ENCODE results near the gene CNTNAP2.
A peak's percentile ranks its signal among the peaks of the same experiment; 100 is the strongest.

The CNTNAP2 gene

DNA sequence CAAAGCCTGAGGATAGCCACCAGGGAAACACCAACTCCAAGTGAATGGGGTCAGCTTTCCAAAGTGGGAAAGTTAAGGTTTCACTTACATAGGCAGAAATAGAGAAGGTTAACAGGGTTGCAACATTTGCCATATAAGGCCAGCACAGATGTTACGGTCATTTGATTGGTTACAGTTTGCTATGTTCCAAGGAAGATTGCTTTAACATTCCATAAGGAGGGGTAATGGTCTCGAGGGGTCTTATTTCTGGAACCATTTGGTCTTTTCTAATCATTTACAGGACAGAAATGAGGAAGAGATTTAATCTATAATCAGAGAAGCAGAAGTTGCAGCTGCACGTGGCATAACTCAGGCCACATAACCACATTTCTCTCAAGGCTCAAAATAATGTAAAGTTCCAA is 1794.6 kb downstream of the CNTNAP2 start:
- peak; percentile 2 for DNase-seq

DNA sequence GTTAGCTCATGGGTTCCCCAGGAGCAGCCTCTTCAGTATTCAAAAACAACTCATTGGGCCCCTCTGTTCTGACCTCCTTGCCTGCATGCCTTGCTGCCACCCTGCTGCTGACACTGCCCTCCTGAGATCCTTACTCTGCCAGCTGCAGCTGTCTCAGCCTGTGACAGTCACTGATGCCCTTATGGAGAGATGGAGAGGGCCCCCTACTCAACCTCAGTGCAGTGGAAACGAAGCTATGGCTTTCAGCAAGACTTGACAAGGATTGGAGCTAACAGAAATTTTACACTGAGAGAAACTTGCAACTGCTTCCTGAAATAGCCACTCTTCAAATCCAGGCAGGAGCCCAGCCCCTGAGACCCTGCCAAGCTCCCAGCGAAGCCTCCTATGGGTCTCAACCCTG is 1795.7 kb downstream of the CNTNAP2 start:
- DNase-seq = no peak

DNA sequence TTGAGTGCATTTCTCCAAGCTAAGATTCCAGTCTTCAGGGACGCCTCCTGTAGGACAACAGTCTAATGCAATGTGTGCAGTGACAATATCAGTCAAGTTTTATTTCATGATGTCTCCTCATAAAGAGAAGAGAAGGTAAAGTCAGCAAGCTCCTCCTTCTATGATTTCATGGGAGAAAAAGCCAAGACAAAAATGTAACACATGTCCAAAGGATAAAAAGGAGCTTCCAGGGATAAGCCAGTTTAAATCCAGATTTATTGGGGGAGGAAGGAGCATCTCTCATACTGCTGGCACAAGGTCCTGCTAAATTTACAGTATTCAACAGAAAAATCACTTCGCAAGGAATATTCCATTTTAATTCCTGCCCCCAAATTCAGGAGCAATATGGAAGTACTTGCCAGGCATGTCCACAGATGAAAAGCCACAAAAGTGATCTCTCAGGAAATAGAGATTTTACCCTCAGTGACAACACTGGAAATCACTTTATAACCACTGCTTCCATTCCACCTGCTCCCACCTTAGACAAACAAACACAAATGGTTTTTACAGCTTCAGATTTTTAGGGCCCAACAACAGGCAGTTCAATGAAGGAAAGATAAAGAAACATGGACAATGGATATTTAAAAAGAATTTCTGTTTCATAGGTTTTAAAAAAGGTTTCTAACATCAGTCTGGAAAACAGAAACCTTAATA is 1796.5 kb downstream of the CNTNAP2 start:
- no peak for DNase-seq

DNA sequence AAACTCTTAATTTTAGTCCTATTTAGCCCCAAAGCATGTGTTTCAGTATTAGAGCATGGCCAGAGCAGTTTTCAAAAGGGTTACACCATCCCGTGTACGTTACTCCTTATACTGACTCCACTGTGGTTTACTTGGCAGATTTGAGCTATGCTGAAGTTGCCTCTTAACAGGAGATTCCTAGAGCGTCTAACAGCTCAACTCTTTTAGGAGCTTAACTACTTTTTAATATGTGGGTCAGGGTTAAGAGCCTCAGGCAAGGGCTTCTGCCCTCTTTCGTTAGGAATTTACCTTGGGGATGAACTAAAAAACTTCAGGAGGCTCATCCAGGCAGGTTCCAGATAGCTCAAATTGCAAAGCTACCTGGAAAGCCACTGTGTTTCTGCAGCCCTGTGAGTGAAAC is 1799.2 kb downstream of the CNTNAP2 start:
- no peak for DNase-seq

DNA sequence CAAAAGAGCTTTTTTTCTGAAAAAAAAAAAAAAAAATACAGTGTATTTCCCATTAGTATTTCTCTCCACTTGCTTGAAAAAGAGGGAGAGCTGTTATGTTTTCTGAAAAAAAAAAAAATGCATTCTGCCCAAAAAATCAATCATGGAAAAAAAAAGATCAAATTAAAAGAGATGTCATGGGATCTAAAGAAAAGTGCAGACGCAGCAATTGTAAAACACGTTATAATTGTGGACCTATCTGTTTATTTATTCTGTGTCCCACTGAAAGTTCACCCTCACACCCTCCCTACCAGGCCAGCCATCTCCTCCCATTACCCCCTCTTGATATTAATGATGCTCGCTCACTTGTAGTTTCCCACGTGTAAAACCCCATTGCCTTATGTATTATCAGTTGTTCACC is 1800.0 kb downstream of the CNTNAP2 start:
- DNase-seq = no peak

DNA sequence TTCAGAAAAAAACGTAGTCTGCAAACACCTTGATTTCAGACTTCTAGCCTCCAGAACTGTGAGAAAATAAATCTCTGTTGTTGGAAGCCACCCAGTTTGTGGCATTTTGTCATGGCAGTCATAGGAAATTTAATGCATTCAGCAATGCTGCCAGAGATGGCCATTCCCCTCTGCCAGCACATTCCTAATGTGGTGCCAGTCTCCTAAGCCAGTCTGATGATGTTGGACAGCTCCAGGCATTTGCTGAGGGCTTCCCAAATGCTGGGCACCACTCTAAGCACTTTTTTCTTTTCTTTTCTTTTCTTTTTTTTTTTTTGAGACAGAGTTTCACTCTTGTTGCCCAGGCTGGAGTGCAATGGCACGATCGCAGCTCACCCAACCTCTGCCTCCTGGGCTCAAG is 1807.2 kb downstream of the CNTNAP2 start:
- no peak for DNase-seq

DNA sequence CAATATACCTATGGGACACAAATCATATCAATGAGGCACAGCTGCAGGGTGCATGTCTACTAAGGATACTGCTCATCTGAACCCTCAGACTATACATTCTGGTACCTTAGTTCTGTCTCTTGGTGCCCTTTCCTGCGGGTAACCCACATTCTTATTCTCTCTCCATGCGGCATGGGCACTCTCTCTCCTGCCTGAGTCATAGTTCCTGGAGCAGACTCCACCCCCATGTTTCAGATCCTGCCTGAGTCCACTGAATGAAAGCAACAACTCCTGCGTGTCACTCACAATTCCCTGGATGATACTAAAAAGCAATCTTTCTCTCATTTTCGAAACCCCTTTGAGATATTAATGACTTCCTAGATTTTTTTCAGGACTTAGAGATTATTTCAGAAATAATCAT is 1820.8 kb downstream of the CNTNAP2 start:
- no peak for DNase-seq

DNA sequence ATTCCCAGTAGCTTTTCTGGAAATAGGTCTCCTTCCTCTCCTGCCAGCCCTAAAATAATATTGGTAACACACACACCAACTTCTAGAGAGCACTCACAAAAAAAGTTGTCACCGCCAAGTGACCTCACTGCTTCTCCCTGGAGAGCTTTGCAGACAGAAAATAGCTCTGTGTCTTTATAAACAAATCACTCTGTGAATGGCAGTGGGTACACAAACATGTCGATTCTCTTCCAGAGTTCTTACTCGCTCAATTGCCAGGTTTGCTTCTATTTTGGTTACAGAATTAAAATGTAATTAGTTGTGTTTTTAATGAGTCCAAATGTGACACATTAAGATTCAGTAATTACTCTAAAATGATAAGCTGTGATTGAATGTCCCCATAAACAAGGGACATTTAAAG is 1824.8 kb downstream of the CNTNAP2 start:
- no peak for DNase-seq

DNA sequence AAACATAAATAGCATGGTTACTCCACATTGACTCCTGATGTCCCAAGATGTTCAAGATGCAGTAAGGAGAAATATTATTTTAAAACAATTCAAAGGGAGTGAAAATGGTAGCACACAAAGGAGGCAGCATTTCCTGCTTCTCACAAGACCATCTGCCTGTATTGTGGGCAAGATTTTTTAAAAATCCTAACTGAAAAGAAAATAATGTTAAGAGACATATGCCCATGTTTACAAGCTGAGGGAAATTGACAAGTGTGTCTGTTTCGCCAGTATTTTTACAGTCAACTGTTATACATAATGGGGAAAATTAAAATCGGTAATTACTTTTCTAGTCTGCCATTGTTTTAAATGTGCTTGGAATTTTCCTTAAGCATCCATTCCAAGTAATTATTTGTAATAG is 1827.7 kb downstream of the CNTNAP2 start:
- no peak for DNase-seq

DNA sequence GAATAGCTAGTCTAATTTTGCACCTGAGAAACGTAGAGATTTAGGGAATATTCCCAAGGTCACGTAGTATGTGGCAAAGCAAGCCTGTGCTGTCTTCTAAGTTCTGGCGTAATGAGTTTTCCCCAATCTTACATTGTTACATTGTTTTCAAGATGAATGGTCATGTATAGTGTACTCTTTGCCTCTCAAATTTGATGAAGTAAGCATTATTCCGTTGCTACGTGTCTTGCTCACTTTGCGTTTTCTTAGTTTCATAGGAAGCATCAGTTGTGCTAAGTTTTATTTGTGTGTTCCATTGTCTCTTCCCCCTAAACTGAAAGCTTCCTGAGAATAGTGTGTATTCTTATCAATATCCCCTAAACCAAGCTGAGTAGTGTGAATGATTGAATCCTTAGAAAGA is 1836.3 kb downstream of the CNTNAP2 start:
- no peak for DNase-seq

DNA sequence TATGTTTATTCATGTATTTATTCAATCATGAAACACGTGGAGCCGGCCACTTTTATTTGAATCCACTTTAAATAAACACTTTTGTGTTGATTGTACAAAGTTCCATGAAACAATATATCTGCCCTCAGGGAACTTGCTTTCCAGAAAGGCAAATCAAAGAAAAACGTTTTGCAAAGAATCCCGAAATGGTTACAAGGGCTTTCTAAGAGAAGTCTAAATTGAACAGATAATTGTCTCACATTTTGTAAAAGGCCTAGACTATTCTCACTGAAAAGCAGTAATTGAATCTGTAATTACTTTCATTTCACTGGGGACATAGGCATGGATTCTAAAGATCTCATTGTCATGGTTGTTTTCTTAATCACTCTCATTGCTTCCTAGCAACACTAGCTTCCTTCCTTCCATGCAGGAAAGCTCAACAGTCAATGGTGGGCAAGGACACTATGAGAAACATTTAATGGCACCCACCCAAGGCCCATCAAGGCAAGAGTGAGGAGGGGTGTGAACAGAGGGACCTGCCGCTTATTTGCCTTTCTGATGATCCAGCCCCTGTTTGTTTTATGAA is 1851.5 kb downstream of the CNTNAP2 start:
- DNase-seq = no peak

DNA sequence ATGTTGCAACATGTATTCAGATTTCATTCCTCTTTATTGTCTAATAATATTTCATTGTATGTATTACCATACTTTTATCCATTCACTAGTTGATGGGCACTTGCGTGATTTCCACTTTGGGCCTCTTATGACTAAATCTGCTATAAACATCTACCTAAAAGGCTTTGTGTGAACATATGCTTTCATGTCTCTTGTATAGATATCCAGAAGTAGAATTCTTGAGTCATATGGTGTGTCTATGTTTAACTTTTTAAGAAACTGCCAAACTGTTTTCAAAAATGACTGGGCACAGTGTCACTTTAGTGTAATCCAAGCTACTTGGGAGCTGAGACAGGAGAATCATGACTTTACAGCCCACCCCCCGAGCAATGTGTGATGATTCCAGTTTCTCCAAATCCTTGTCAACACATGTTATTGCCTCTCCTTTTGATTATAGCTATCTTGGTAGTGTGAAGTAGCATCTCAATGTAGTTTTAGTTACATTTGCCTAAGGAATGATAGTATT is 1855.1 kb downstream of the CNTNAP2 start:
- DNase-seq = no peak

DNA sequence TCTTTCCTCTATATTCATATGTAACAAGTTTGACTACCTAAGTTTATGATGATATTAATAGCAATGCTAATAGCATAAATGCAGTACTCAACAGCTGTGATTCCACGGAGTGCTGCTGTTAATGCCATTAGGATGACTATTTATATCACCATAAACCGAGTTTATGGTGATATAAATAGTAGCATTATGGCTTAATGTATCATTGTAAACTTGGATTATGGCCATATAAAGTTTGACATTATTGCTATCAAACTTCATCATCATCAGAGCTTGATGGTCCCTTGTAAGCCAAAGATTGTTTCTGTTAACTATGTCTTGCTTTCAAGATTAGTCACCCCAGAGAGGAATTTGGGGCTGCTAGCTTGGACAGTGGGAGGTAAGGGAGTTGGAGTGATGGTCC is 1861.6 kb downstream of the CNTNAP2 start:
- DNase-seq = no peak

DNA sequence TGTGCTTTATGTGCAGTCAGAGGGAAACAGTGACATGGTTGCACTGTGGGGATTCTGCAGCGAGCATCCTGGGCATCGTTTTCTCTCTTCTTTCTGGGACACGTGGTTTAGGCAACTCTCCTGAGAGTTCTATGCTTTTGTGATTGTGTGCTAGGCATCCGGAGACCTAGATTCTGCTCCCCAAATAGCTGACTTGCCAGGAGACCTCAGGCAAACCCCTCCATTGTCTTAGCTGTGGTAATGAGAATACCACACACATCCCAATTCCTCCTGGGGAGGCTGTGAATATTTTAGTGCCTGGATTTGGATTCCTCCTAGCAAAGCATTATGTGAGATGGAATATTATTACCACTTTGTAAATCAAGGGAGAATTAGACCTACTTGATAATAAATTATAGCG is 1862.0 kb downstream of the CNTNAP2 start:
- no peak for DNase-seq

DNA sequence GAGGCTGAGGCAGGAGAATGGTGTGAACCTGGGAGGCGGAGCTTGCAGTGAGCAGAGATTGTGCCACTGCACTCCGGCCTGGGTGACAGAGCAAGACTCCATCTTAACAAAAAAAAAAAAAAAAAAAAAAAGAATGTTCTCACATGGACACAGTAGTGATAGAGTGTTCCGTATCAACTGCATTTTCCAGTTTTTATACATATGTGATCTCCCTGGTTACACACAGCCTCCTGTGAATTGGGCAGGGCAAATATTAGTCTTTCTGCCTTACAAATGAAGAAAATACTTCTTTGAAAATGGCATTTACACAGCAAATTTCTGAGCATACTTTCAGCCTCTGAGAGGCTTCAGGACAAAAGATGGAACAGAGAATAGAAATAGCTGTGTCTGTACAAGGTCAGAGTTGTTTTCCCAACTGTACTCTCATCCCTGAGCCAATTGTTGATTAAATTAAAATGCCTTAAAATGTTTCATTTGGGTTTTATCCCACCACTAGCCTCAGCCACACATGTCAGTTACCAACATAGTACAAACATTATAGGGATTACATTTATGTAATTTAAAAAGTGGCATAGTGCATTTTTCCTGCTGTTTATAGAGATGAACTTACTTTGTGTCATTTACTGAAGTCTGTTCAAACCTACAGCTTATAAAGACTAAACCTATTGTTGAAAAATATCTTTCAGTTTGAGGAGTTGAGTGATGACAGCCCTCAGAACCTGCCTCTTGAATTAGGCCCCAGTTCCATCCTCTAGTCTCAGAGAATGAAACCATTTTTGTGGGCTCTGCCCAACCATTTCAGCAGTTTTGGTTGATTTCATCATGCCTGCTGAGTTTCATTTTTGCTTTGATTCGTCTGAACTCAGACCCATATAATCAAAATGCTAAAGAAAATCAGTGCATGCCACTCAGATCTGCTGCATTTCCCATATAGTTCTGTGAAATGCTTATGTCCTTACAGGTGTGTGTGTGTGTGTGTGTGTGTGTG is 1864.5 kb downstream of the CNTNAP2 start:
- DNase-seq = peak; percentile 9

DNA sequence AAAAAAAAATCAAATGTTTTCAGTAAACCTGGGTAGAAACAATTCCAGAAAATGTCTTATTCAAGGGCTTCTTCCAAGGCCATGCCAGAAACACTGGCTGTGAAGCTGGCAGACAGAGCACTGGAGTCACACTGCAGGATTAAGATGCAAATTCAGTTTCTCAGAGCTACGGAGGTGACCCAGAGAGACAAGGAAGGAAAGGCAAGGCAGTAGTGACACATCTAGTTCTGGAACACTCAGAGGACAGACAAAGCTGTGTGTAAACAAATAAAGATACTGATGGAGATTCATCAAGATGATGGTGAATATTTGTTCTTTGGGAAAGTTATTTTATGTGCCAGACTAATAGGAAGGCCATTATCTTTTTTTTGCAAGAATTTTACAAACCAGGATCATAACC is 1865.7 kb downstream of the CNTNAP2 start:
- no peak for DNase-seq

DNA sequence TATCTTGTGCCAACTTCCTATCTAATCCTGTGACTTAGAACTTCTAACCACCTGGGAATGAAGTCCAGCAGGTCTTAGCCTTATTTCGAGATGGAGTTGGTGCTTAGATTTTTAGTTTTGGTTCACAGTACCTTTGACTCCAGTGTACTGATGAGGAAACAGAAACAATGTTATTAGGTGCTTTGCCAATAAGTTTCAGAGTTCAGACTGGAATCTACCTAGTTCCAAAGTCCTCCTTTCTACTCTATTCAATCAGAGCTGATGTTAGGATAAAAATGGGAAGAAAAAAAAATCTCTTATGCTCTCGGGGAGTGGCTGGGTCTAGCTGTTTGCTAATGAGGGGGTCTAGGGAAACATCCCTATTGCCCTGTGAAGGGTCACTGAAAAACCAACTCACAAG is 1867.7 kb downstream of the CNTNAP2 start:
- no peak for DNase-seq

DNA sequence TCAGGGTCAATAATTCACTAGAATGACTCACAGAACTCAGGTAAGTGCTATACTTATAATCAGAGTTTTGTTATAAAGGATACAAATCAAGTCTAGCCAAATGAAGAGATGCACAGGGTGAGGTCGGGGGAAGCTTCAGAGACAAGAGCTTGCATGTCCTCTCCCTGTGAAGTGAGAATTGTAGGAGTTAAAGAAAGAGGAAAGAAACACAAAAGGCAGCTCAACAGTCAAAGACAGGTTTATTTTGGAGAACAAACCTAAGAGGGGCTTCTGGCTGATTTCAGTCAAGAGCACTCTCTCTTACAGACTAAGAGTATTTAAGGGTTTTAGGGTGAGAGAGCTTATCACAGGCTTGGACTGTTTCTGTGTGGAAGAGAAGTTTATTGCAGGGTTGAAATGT is 1873.5 kb downstream of the CNTNAP2 start:
- no peak for DNase-seq

DNA sequence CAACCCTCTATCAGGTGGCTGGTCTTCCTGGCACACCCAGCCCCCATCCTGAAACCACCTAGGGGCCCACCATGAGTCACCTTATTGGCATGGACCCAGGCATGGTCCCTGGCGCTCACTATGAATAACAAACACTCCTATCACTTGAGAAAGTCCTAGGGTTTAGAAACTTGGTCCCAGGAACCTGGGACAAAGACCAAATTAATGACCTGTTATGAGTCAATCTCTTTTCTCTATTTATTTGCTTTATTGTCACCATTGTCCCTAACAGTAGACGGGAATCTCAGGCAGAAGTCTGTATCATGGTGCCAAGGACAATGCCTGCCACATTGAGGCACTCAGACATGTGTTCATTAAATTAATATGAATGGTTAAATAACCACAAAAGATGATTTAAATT is 1874.3 kb downstream of the CNTNAP2 start:
- no peak for DNase-seq

DNA sequence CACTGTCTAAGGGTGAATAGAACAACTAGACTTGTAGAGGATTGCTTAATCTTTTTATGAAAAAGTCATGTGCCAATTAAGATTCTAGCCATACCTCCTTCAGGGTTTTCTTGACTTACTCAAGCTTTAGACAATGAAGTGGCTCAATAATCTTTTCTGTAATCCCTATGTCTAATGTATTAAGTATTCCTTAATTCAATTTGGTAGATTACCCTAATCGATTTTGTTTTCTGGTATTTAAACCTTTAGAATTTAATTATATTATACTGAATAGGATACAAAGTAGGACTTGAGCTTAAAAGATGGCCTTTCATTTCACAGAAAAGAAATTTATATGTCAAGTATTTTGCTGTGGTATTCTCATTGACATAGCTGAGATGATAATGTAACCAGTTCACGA is 1876.1 kb downstream of the CNTNAP2 start:
- no peak for DNase-seq

DNA sequence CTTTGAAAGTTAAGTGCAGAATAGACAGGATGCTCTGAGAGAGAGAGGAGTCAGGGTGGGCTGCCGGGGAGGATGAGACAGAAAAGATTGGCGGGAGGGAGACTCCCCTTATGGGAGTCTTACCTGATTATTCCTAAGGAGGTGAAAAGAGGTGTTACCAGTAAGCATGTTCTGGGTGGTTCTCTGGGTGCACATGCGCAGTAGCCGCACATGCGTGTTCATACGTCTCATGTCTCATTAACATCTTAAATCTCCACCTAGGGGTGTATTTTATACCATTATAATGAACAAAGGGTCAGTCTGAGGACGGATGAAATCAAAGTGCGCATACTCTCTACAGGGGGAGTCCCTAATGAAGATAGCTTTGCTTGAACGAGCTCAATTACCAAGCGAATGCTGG is 1881.0 kb downstream of the CNTNAP2 start:
- DNase-seq = no peak

DNA sequence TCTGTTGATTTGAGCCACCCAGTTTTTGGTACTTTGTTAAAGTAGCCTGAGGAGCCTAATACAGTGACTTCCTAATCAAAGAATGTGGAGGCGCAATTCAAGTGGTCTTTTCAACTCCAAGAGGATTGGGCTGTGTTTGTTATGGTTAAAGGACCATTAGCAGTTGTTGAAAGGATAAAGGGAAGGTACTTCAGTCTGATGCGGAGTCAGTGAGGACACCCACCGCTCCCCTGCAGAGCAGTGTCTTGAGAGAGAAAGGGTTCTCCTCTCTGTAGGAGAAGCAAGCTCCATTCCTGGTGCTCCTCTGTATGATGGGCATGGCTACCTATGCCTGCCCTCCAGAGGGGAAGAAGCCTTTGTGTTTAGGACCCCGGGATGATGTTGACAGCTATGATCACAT is 1883.4 kb downstream of the CNTNAP2 start:
- DNase-seq = no peak

DNA sequence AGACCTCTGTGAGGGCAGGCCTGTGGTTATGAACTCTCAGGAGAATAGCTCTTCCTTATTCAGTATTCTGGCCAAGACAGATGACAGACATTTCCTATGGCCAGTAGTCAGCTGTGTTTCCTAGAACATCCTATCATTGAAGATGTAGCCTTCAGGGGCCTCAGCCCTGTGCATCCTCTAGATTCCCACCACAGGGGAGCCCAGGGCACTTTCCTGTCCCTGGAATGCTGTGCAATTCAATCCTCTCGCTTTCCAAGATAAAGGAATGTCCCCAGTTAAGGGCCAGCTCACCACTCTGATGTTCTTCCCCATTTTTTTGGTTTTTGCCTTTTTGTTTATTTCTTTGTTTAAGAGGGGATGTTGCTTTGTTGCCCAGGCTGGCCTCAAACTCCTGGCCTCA is 1895.2 kb downstream of the CNTNAP2 start:
- no peak for DNase-seq

DNA sequence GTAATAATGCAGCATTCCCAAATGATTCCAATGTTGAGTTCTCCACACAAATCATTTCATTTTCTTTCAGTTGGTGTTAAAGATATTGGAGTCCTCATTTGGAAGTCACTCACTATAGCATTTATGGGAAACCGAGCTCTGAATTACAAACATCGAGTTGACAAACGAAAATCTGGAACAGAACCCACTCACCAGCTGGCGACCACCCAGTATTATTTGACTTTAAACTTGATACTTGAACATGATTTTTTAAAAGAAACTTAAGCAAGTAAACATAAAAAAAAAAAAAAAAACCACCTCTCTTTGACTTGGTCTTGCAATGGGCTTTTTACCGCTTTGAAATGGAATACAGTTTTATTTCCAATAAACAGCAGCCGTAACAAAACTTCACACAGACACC is 1897.4 kb downstream of the CNTNAP2 start:
- no peak for DNase-seq

Measured in inflammatory macrophage treated with lipopolysaccharide for 4 hours (primary cell).